Measurements from ENCODE around the gene CEP112. TPM values are rescaled to one million over a fixed set of nuclear protein-coding genes. Genes with fewer than 3 reads are reported as not detected.

The CEP112 gene
- total RNA-seq, 1 donor from 2014 or later, result 14.5 TPM

DNA sequence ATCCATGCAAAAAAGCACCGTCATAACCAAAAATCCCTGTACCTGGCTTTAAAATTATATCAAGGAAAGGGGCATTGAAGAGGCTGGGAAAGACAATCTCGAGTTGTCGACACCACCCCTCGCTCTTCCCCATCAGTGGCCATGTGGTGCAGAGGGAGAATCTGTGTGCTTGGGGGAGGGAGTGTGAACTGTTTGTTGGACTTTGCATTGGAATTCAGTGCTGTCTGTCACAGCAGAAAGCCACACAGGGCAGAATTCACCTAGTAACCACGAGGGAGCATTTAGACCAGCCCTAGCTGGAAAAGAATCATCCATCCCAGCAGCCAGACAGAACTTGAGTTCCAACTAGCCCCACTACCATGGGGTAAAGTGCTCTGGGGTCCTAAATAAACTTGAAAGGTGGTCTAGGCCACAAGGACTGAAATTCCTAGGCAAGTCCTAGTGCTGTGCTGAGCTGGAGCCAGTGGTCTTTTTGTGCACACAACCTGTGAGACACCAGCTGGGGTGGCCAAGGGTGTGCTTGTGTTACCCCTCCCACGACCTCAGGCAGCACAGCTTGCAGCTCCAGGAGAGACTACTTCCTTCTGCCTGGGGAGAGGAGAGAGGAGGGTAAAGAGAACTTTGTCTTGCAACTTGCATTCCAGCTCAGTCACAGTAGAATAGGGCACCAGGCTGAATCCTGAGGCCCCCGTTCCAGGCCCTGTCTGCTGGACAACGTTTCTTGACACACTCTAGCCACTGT, 11.5 kb upstream of the CEP112 start:
- Histone ChIP-seq H3K36me3 (no peaks in the 10 kb centered on the region), H3K27me3 (ENCODE audit: low read depth) (no peaks in the 10 kb centered on the region), H3K4me1 (peaks cover 9% of the 10 kb centered on the region), H3K9me3 (replicated peaks) (peaks cover 6% of the 10 kb centered on the region), H3K4me3 (no peak overlapping the region), H3K27ac (replicated peaks) (no peak overlapping the region)
- intact Hi-C loops (cut with micrococcal nuclease), result no loop called here
- DNase-seq, result no peak
- TF ChIP-seq, protein P1, sequence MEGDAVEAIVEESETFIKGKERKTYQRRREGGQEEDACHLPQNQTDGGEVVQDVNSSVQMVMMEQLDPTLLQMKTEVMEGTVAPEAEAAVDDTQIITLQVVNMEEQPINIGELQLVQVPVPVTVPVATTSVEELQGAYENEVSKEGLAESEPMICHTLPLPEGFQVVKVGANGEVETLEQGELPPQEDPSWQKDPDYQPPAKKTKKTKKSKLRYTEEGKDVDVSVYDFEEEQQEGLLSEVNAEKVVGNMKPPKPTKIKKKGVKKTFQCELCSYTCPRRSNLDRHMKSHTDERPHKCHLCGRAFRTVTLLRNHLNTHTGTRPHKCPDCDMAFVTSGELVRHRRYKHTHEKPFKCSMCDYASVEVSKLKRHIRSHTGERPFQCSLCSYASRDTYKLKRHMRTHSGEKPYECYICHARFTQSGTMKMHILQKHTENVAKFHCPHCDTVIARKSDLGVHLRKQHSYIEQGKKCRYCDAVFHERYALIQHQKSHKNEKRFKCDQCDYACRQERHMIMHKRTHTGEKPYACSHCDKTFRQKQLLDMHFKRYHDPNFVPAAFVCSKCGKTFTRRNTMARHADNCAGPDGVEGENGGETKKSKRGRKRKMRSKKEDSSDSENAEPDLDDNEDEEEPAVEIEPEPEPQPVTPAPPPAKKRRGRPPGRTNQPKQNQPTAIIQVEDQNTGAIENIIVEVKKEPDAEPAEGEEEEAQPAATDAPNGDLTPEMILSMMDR (IDR thresholded peaks at IDR 0.05; ENCODE audit: borderline replicate concordance), result no peak

DNA sequence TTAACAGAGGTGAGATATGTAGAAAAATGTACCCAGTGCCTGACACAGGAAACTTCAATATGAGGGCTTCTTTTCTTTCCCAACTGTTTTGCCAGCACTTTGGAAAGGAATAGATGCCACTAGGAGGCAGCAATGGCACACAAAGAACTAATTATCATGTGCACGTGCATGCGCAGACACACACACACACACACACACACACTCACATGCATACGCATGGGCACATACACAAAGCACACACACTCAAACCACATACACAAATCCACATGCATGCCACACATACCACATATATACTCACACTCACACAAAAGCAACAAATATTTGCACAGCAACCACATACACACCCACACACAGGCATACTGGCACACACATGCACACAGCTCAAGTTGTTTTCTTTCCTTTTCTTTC, 8.8 kb upstream of the CEP112 start:
- Histone ChIP-seq H3K27ac (replicated peaks) (no peak overlapping the region), H3K4me1 (no peaks in the 10 kb centered on the region), H3K27me3 (ENCODE audit: low read depth) (no peaks in the 10 kb centered on the region), H3K4me3 (no peak overlapping the region), H3K9me3 (replicated peaks) (peaks cover 5% of the 10 kb centered on the region), H3K36me3 (no peaks in the 10 kb centered on the region)
- intact Hi-C loops (cut with micrococcal nuclease), result no loop called here
- TF ChIP-seq, protein P1 (IDR thresholded peaks at IDR 0.05; ENCODE audit: borderline replicate concordance), result peak; percentile 64
- DNase-seq, result no peak

DNA sequence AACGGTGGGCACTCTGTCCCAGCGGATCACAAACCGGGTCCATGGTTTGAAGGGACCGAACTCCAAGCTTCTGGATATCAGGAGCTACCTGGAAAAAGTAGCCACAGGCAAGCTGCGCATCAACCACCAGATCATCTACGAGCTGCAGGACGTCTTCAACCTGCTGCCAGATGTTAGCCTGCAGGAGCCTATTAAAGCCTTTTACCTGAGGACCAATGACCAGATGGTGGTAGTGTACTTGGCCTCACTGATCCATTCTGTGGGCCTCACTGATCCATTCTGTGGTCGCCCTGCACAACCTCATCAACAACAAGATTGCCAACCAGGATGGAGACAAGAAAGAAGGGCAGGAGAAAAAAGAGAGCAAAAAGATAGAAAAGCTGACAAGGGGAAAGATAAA, 6.3 kb upstream of the CEP112 start:
- no peaks in the 10 kb centered on the region for H3K9me3 ChIP-seq (replicated peaks)
- no peak overlapping the region for H3K27ac ChIP-seq (replicated peaks)
- H3K4me3 ChIP-seq, result no peak overlapping the region
- H3K4me1 ChIP-seq, result no peaks in the 10 kb centered on the region
- no peak for DNase-seq
- intact Hi-C loops (cut with micrococcal nuclease), result no loop called here
- TF ChIP-seq, protein P1 (IDR thresholded peaks at IDR 0.05; ENCODE audit: borderline replicate concordance), result no peak
- H3K36me3 ChIP-seq, result no peaks in the 10 kb centered on the region
- no peaks in the 10 kb centered on the region for H3K27me3 ChIP-seq (ENCODE audit: low read depth)

DNA sequence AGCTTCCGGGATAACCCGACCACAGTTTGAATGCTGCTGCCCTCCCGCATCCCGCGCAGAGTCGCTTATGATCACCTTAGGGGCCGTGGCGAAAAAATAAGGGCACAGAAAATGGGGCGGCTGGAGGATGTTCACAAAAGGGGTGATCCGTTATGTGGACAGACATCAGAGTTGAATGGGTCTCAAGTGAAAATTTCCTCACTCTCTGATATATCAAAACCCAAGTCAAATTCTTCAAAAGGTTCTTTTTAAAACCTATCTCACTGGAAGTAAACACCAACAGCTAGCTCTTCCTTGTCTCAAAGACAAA, 400 bp upstream of the CEP112 start:
- Histone ChIP-seq H3K27ac (replicated peaks) (peak overlapping the region; percentile 87), H3K27me3 (ENCODE audit: low read depth) (no peaks in the 10 kb centered on the region), H3K4me3 (peak overlapping the region; percentile 96), H3K4me1 (peaks cover 36% of the 10 kb centered on the region), H3K9me3 (replicated peaks) (no peaks in the 10 kb centered on the region), H3K36me3 (no peaks in the 10 kb centered on the region)
- intact Hi-C loops (cut with micrococcal nuclease), result no loop called here
- no peak for DNase-seq
- TF ChIP-seq, protein P1 (IDR thresholded peaks at IDR 0.05; ENCODE audit: borderline replicate concordance), result no peak

DNA sequence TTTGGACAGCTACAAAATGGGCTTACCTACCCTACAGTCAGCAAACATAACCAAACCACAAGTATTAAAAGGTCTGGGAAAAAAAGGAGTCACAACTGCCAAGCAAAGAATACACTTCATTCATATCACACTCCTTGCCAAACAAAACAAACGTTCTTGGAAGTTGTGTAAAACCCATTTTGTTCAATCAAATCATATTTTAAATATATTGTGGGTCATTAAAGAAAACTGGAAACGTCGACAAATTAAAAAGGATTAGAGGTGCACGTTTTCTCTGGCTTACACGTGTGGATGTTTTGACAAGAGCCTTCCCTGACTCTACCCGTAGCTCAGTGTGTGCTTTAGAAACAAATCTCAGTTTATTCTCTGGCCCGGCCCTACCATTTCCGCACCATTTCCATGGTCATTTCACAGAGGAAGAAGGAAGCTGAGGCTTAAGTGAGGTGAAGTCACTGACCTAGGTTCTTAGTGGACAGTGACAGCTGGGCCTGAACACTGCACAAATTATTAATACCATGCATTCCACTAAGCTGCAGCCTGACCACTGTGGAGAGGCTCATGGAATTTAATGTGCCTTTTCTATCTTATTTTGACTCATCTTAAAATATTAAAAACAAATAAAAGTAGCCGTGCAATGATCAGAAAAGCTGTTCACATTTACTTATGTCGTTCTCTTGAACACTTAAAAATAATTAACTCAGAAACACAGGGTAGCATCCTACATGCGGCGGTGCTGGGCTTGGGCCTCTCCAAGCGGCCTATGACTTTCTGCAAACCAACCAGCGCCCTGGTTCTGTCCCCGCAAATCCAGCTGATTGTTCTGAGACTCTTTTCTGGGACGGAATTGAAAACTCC, 968 bp downstream of the CEP112 start:
- H3K27ac ChIP-seq (replicated peaks), result peak overlapping the region; percentile 87
- intact Hi-C loops (cut with micrococcal nuclease), result no loop called here
- H3K4me3 ChIP-seq, result peak overlapping the region; percentile 96
- no peaks in the 10 kb centered on the region for H3K9me3 ChIP-seq (replicated peaks)
- H3K4me1 ChIP-seq, result peaks cover 36% of the 10 kb centered on the region
- no peaks in the 10 kb centered on the region for H3K27me3 ChIP-seq (ENCODE audit: low read depth)
- H3K36me3 ChIP-seq, result no peaks in the 10 kb centered on the region
- no peak for DNase-seq
- TF ChIP-seq, protein P1 (IDR thresholded peaks at IDR 0.05; ENCODE audit: borderline replicate concordance), result no peak
